ENCODE measurements around the gene TFCP2L1.
"Not testable (repeated sequence)": the region's sequence is repeated elsewhere in the genome, so short reads cannot be mapped to it uniquely, and the experiment has no call there.

TFCP2L1 gene

DNA sequence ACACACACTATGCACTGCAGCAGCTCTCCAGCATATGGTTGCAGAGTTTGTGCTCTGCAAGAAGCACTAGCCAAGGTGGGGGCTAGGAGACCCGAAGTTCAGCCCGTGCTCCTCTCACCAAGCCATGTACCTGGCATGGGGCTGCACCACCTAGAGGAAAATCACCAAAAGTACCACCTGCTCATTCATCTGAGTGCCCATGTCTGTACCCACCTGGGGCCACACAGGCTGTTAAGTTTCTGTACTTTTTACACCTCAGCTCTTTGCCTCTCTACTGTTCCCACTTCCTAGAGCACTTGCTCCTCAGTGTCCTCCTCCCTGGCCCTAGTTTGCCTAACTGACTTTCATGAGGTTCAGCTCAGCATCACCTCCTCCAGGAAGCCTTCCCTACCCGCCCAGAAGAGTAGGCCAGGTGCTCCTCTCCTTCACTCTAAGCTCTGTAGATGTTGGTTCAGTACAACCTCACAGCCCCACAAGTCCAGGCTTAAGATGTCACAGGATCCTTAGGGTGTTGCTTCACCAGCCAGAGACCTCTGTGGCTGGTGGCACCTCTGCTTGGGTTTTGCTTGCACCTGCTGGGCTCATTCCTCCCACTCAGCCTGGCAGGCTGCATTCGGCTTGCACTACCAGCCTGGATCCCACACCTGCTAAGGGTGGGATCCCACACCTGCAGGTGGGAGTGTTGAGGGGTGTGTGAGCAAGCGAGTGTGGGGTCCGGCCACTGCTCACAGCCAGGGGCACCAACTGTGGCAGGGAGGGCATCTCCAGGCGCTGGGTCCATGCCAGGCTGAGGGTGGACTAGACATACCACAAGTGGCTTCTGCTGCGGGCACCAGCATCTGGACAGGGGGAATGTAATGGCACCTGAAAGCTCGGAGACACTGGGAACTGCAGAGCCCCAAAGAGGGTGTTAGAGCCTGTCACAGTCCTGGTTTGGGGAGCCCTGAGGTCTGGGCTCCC, 10.2 kb upstream of the TFCP2L1 start:
- DNase-seq = no peak

- DNase-seq = no peak
Measured at GRCh38 chr2:121293450-121294325, 8.7 kb upstream of the TFCP2L1 start.

- no peak for DNase-seq
Measured at GRCh38 chr2:121291251-121291580, 6.2 kb upstream of the TFCP2L1 start.

DNA sequence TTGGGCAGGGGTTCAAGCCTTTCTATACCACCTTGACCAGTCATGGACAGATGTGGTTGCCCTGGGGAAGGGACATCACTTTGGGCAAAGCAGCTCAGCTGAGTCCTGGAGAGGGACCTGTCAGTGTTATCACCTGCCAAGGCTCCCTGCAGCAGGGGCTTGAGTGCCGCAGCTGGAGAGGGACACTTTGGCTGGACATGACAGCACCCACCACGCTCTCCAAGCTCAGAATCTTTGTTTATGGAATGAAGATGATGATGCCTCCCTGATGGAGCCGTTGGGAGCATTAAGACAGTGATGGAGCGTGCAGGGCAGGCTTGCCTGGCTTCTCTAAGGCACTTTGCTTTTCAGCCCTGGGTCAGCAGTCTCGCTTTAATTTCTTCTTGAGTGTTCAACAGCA, 4.3 kb upstream of the TFCP2L1 start:
- no peak for DNase-seq

- no peak for DNase-seq
Measured at GRCh38 chr2:121288454-121289231, 3.6 kb upstream of the TFCP2L1 start.

- DNase-seq = no peak
Measured at GRCh38 chr2:121287956-121288355, 3.0 kb upstream of the TFCP2L1 start.

DNA sequence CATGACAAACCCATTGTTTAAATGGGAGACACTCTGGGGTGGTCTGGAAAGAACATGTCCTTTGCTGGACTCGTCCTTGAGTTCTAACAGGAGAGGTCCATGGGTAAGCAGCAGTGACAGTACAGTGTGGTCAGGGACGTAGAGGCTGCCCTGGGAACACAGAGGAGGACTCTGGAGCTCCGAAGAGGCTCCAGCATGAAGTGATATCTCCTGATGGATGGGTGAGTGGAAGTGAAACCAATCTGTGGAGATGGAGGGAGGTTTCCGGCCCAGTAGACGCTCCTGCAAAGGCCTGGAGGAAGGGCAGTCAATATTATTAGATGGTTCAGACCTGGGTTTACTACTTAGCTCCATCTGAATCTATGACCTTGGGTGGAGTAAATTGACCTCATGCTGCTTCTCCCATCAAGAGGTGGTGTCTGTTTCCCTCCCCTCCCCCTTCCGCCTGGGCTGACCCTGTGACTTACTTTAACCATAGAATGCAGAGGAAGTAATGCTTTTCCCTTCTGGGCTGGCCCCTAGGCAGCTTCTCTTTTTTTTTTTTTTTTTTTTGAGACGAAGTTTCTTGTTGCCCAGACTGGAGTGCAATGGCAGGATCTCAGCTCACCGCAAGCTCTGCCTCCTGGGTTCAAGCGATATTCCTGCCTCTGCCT, 2.3 kb upstream of the TFCP2L1 start:
- DNase-seq = no peak

DNA sequence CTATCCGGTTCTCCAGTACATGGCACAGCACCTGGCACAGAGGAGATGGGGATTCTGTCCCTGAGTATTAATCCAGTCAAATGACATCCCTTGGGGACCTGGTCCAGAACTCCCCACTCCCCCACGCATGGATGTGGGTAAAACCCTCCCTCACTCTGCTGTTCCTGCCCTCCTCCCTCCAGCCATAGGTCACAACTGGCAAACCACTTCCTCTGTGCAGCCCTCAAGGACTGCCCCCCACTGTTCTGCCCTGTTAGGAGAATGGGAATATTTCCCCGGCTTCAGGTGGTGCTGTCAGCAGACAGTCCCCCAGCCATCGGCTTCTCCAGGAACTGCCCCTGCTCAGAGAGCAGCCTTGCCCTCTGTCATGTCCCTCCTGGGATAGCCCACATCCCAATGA, 1.5 kb upstream of the TFCP2L1 start:
- DNase-seq = no peak

DNA sequence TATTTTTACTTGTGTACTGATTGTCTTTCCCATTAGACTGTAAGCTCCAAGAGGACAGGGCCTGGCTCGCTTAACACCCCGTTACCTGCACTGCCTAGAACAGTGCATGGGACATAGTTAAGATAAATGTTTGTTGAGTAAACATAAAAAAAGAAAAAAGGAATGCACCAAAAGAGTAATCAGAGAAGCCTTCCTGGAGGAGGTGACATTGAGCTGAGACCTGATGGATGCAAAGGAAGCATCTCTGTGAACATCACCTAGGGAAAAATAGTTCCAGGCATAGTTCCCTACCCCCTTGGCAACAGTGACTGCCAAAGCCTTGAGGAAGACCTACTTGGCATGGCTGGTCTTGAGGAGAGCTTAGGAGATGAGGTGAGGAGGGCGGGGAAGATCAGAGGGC, 924 bp upstream of the TFCP2L1 start:
- no peak for DNase-seq

- no peak for DNase-seq
Measured at GRCh38 chr2:121283670-121284462, 1.1 kb downstream of the TFCP2L1 start.

DNA sequence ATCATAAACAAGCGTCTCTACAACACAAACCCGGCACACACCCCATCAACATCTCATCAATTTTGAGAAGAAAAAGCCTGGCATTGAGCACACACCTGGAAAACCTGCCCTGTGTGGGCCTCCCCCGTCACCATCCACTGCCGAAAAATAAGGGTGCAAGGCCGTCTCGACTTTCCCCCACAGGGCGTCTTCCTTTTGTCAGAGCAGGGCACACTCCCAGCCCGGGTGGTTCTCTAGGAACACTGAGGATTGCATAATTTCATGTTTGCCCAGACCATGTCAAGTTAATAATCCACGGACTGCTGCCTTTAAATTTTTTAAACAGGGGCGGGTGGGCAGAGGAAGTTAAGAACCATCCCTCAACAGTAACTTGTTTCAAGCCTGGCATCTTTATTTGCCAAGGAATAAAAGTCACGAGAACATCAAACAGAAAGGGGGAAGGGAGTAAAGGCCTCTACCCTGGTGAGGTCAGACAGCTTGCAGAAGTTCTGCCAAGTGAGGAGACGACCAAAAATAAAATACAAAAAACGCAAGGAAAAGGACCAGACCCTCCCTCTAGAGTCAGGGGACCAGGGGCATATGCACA, 2.1 kb downstream of the TFCP2L1 start:
- DNase-seq = no peak

DNA sequence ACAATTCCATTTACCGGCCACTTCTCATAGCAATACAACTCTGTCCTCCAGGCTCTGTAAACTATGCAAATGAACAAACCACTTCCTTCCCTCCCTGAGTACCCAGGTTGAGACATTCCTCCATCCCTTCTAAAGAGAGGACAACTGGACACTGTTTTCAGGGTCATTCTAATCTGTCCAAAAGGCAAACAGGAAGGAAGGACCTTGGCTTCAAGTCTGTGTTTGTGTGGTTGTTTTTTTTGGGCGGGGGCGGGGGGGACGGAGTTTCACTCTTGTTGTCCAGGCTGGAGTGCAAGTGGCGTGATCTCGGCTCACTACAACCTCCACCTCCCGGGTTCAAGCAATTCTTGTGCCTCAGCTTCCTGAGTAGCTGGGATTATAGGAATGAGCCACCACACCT, 3.3 kb downstream of the TFCP2L1 start:
- no peak for DNase-seq

DNA sequence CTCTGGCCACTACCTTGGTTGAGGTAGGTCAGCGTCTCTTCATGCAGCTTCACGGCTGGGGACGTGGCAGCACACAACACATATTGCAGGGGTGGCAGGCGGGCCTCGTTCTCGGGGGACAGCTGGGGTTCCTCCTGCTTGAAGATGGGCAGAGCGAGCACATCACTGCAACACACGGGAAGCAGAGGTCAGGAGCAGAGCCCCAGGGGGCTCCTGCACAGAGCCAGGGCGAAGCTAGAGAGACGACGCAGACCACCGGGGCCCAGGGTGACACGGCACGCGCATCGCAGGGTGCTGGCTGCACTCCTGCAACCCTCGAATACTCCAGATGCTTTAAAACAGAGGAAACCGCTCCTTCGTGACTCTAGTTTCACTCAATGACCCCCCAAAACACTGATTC, 3.9 kb downstream of the TFCP2L1 start:
- no peak for DNase-seq

DNA sequence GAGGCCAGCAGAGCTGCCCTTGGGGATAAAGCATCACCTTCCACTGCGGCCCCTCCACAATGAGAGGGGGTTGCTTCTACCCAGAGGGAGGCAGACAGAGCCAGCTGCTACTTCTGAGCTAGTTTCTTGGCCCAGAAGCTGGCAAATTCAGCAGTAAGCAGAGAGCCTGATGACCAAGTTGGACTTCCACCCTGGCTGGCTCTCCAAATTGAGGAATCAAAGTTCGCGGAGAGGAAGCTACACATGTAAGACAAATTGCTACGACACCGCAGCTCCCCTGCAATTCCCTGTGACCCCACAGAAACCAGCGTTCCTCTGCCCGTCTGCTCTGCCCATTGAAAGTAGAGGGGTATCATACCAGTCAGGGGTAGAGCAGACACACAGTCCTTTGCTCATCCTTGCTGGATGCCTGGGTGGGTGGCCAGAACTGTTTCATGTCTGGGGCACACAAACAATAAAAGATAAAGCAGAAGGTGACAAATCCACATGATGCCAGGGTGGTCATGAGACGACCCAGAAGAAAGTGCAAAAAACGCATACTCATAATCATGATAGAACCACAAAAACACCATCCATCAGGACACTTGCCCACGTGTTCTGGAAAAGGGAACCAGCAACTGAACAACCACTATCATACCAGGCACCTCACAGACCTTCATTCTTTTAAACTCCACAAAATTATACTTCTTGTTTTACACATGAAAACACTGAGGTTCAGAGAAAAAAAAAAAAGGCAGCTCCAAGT, 5.4 kb downstream of the TFCP2L1 start:
- no peak for DNase-seq

DNA sequence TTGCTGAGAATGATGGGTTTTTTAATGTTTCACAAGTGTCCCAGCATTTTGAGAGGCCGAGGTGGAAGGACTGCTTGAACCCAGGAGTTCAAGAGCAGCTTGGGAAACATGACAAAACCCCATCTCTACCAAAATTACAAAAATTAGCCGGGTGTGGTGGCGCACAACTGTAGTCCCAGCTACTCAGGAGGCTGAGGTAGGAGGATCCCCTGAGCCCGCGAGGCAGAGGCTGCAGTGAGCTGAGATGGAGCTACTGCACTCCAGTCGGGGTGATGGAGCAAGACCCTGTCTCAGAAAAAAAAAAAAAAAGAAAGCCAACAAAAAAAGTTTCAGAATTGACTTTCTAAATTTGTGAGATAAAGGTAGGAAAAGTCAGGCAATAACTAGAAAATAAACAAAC, 8.7 kb downstream of the TFCP2L1 start:
- no peak for DNase-seq

DNA sequence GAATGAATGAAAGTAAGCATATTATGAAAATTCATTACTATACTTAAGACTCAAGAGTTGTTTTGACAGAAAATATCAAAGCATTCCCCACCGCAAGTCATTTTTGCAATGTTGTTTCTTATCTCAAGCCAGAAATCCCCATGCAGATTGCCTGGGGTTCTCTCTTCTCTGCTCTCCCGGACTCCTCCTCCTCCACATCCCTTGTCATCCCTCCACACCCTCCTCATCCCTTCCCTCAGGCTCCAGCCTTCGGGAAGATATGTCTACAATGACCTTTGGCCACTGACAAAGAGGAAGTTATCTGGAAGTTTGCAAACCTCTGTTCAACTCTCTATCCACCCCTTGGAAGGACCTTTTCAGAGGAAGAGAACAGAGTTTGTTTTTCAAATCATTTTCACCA, 11.9 kb downstream of the TFCP2L1 start:
- no peak for DNase-seq

DNA sequence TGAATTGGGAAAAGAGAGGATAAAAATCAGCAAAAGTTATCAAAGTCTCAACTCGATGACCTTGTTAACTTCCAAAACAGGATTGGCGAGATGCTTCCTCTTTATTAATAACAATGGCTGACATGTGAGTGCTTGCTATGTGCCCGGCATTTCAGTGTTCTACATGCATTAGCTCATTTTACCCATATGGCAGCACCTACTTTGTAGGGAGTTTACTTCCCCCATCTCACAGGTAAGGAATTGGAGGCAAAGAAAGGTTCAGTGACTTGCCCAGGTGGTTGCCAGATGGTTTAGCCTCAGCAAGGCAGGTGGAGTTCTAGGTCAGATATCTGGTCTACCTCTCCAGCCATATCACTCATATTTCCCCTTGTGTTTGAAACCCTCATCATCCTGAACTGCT, 12.4 kb downstream of the TFCP2L1 start:
- no peak for DNase-seq

GRCh38 chr2:121269436-121269835, 15.6 kb downstream of the TFCP2L1 start:
- not testable (repeated sequence) for DNase-seq

DNA sequence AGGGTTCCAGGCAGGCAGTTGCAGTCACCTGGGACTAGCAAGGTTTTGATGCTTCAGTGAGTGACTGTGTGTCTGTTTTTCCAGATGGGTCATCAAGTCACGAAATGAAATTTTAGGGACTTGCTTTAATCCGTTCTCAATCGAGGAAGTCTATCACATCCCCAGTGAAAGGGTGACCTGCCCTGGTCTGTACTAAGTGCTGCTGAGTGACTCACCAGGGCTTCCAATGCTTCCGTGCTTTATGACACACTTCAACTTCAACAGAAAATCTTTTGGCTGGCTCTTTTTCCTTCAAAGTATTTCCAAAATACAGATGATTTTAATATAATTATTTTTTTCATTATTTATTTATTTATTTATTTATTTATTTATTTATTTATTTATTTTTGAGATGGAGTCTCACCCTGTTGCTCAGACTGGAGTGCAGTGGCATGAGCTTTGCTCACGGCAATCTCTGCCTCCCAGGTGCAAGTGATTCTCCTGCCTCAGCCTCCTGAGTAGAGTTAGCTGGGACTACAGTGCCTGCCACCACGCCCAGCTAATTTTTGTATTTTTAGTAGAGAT, 18.4 kb downstream of the TFCP2L1 start:
- no peak for DNase-seq

All from T-helper 9 cell (primary cell).